Measurements from ENCODE around the gene CAMKK1. TPM values are rescaled to one million over a fixed set of nuclear protein-coding genes. Genes with fewer than 3 reads are reported as not detected.

CAMKK1 gene
- total RNA-seq = 1 to 10 TPM; 3.8 to 6.9 TPM

GRCh38 chr17:3893003-3893719 is at the start of gene CAMKK1:
TSS of gene CAMKK1 (minus strand) at chr17:3893053. CDS start at chr17:3885687, 7,366 bp downstream.
- ATAC-seq = peak; percentile 87 to 90
- Mint-ChIP-seq H3K36me3 (no peaks in the 10 kb centered on the region), H3K27ac (peak within 1 kb of the TSS; percentile 73 to 94), H3K9me3 (no peaks in the 10 kb centered on the region)
- DNase-seq (ENCODE audit: low spot score in 2 of 2) = peak; percentile 93 to 95

- no peaks in the 10 kb centered on the region for H3K9me3 Mint-ChIP-seq
- DNase-seq (ENCODE audit: low spot score in 2 of 2) (no peak), ATAC-seq (no peak)
- peaks cover 23% of the 10 kb centered on the region in 2 donors for H3K36me3 Mint-ChIP-seq
- no peak overlapping the region for H3K27ac Mint-ChIP-seq
Measured at GRCh38 chr17:3940965-3941698, 48.3 kb upstream of the CAMKK1 start.

- ATAC-seq = no peak
- H3K36me3 Mint-ChIP-seq = peaks cover 16 to 17% of the 10 kb centered on the region in 2 donors
- H3K9me3 Mint-ChIP-seq = no peaks in the 10 kb centered on the region
Measured at GRCh38 chr17:3937359-3937758, 44.5 kb upstream of the CAMKK1 start.

GRCh38 chr17:3935825-3936355 is 43.0 kb upstream of the CAMKK1 start:
- H3K27ac Mint-ChIP-seq = peak overlapping the region in 1 of 2 donors; percentile 36
- ATAC-seq = no peak
- H3K36me3 Mint-ChIP-seq = peaks cover 16 to 17% of the 10 kb centered on the region in 2 donors

More at GRCh38 chr17:3937359-3937758, 44.5 kb upstream of the CAMKK1 start:
- peak overlapping the region; percentile 16 to 26 for H3K27ac Mint-ChIP-seq
- DNase-seq (ENCODE audit: low spot score in 2 of 2) = no peak

GRCh38 chr17:3935140-3935542 is 42.3 kb upstream of the CAMKK1 start:
- peak; percentile 62 to 77 for ATAC-seq
- H3K36me3 Mint-ChIP-seq = peaks cover 15 to 16% of the 10 kb centered on the region in 2 donors
- no peak overlapping the region for H3K27ac Mint-ChIP-seq
- H3K9me3 Mint-ChIP-seq = no peaks in the 10 kb centered on the region
- no peak for DNase-seq (ENCODE audit: low spot score in 2 of 2)

More at GRCh38 chr17:3935825-3936355, 43.0 kb upstream of the CAMKK1 start:
- no peak for DNase-seq (ENCODE audit: low spot score in 2 of 2)
- H3K9me3 Mint-ChIP-seq = no peaks in the 10 kb centered on the region

- Mint-ChIP-seq H3K27ac (peak overlapping the region in 1 of 2 donors; percentile 55), H3K9me3 (no peaks in the 10 kb centered on the region), H3K36me3 (no peaks in the 10 kb centered on the region)
- DNase-seq (ENCODE audit: low spot score in 2 of 2) = no peak
- no peak for ATAC-seq
Measured at GRCh38 chr17:3929764-3930163, 36.9 kb upstream of the CAMKK1 start.

- DNase-seq (ENCODE audit: low spot score in 2 of 2) (no peak), ATAC-seq (peak in 1 of 2 donors; percentile 15)
- no peak overlapping the region for H3K27ac Mint-ChIP-seq
- H3K9me3 Mint-ChIP-seq = no peaks in the 10 kb centered on the region
- no peaks in the 10 kb centered on the region for H3K36me3 Mint-ChIP-seq
Measured at GRCh38 chr17:3929181-3929580, 36.3 kb upstream of the CAMKK1 start.

- no peak for ATAC-seq
- Mint-ChIP-seq H3K36me3 (no peaks in the 10 kb centered on the region), H3K9me3 (no peaks in the 10 kb centered on the region), H3K27ac (no peak overlapping the region)
- DNase-seq (ENCODE audit: low spot score in 2 of 2) = no peak
Measured at GRCh38 chr17:3928406-3928805, 35.6 kb upstream of the CAMKK1 start.

- no peak for ATAC-seq
- no peaks in the 10 kb centered on the region for H3K9me3 Mint-ChIP-seq
- H3K36me3 Mint-ChIP-seq = no peaks in the 10 kb centered on the region
- DNase-seq (ENCODE audit: low spot score in 2 of 2) = no peak
- H3K27ac Mint-ChIP-seq = no peak overlapping the region
Measured at GRCh38 chr17:3927628-3928340, 34.9 kb upstream of the CAMKK1 start.

GRCh38 chr17:3926860-3927627 is 34.2 kb upstream of the CAMKK1 start:
- ATAC-seq (no peak), DNase-seq (ENCODE audit: low spot score in 2 of 2) (no peak)
- Mint-ChIP-seq H3K27ac (peak overlapping the region in 1 of 2 donors; percentile 91), H3K36me3 (no peaks in the 10 kb centered on the region), H3K9me3 (no peaks in the 10 kb centered on the region)

GRCh38 chr17:3925684-3926485 is 33.0 kb upstream of the CAMKK1 start:
- H3K9me3 Mint-ChIP-seq = no peaks in the 10 kb centered on the region
- no peak for ATAC-seq
- H3K27ac Mint-ChIP-seq = peak overlapping the region in 1 of 2 donors; percentile 40
- DNase-seq (ENCODE audit: low spot score in 2 of 2) = no peak
- no peaks in the 10 kb centered on the region for H3K36me3 Mint-ChIP-seq

GRCh38 chr17:3924512-3925350 is 31.9 kb upstream of the CAMKK1 start:
- ATAC-seq = no peak
- no peak for DNase-seq (ENCODE audit: low spot score in 2 of 2)
- Mint-ChIP-seq H3K9me3 (no peaks in the 10 kb centered on the region), H3K36me3 (no peaks in the 10 kb centered on the region), H3K27ac (peak overlapping the region in 1 of 2 donors; percentile 18)

- ATAC-seq (no peak), DNase-seq (ENCODE audit: low spot score in 2 of 2) (no peak)
- no peak overlapping the region for H3K27ac Mint-ChIP-seq
- no peaks in the 10 kb centered on the region for H3K36me3 Mint-ChIP-seq
- no peaks in the 10 kb centered on the region for H3K9me3 Mint-ChIP-seq
Measured at GRCh38 chr17:3923466-3924190, 30.8 kb upstream of the CAMKK1 start.

- Mint-ChIP-seq H3K9me3 (no peaks in the 10 kb centered on the region), H3K36me3 (no peaks in the 10 kb centered on the region), H3K27ac (peak overlapping the region; percentile 25 to 32)
- ATAC-seq = no peak
- no peak for DNase-seq (ENCODE audit: low spot score in 2 of 2)
Measured at GRCh38 chr17:3922765-3923164, 29.9 kb upstream of the CAMKK1 start.

All from activated naive CD4-positive, alpha-beta T cell treated with anti-CD3 and anti-CD28 coated beads, Interleukin-2, amount 50 U/mL, for 72 hours (primary cell).